GM18511 (cell line): ENCODE results near the gene DUXA.
"Not testable (repeated sequence)": the region's sequence is repeated elsewhere in the genome, so short reads cannot be mapped to it uniquely, and the experiment has no call there.

Source experiments
- ATAC-seq: cut with Tn5 transposase; IDR thresholded peaks from one replicate; pipeline ENCODE4 v1.9.1; 2021; ENCODE audit warnings: mild to moderate bottlenecking, moderate library complexity; ENCODE audit not compliant: unreplicated experiment

DUXA gene

DNA sequence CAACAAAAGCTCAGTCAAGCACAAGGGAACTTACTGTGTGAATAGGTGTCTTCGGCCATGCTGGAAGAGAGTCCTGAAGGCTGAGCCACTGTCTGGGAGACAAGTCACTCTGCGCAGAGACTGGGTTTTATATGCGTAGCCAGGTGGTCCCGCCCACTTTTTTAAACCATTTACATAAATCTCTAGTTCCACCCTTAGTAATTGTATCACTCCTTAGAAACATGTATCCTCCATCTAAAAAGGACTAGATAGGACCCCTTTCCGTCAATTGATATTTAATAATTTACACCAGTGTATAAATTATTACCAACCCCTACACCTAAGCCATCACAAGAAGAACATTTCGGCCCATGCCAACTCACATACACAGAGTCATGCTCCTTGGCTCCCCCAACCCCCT lies at the start of gene DUXA:
Gene DUXA, minus strand, starts transcription at position 101 of the 400 bp plus-strand sequence. Its CDS starts 42 bp downstream, at position 59.
- no peak for ATAC-seq

DNA sequence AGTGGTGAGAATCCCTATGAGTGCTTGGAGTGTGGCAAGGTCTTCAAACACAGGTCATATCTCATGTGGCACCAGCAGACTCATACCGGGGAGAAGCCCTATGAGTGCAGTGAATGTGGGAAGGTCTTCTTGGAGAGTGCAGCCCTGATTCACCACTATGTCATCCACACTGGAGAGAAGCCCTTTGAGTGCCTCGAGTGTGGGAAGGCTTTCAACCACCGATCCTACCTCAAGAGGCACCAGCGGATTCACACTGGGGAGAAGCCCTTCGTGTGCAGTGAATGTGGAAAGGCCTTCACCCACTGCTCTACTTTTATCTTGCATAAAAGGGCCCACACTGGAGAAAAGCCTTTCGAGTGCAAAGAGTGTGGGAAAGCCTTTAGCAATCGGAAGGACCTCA lies 44.8 kb upstream of the DUXA start:
- no peak for ATAC-seq

DNA sequence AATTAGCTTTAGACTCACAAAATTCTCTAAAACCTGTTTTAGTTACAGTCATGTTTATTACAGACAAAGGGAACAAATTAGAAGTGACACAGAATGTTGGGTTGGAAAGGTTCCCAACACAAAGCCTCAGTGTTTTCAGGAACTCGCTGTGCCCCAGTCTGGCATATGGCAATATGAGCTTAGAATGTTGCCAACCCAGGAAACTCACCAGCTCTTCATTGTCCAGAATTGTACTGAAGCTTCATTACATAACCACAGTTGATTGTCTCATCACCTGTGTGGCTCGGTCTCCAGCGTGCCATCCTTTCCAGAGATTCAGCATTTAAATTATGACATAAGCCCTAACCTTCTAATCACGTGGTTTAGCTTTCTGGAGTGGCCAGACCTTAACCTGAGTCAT lies 43.1 kb upstream of the DUXA start:
- ATAC-seq, result no peak

DNA sequence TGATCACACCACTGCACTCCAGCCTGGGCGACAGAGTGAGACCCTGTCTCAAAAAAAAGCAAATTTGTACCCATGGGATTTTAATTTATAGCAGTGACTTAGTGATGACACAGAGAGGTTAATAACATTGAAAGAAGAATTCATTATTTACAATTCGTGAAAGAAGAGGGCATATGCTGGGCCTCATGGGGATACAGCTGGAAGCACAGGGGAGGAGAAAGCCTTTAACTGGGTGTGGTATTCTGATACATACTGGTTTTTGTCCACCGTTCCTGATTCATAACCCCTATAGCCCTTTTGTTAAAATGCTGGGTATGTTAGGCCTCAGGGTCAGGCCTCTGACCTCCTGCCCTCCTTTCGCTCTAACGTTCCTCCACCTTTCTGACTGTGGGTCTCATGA lies 34.9 kb upstream of the DUXA start:
- ATAC-seq, result no peak

DNA sequence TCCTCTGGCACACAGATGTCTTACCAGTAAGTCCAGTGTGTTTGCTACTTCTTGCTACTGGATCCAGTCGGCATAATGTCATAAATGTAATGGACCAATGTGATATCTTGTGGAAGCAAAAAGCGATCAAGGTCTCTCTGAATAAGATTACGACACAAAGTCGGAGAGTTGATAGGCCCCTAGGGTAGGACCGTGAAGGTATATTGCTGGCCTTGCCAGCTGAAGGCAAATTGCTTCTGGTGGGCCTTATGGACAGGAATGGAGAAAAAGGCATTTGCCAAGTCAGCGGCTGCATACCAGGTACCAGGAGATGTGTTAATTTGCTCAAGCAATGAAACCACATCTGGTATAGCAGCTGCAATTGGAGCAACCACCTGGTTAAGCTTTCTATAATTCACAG lies 30.6 kb upstream of the DUXA start:
- not testable (repeated sequence) for ATAC-seq

DNA sequence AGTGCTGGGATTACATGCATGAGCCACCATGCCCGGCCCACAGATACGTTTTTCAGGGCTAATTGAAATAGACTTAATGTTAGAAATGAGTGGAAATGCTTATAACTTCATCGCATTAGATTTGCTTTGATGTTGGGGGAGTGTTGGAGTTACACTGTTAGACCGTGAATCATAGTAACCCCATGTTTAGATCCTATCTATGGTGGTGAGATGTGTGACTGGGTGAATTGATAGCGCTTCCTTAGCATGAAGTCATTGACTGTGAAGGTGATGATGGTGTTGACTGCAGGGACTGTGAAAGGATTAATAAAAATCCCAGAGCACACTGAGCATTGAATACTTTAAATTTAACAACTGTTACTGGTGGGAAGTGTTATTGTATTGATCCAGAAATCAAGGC lies 25.7 kb upstream of the DUXA start:
- ATAC-seq, result no peak

DNA sequence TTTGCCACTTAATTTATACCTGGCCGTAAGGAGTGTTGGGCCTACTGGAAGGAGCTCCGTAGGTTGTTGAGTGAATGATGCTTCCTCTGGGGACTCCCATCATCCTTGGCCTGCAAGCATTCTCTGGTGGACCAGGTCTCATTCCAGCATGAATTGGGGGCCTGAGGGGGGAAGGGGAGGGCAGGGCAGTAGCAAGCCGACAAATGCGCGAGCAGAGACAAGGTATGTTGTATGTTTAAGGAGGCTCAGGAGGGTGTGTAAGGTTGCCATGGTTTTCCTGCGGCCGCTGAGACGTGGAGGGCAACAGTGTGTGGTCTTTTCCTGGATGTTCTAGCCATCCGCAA lies 24.8 kb upstream of the DUXA start:
- peak; percentile 22 for ATAC-seq

DNA sequence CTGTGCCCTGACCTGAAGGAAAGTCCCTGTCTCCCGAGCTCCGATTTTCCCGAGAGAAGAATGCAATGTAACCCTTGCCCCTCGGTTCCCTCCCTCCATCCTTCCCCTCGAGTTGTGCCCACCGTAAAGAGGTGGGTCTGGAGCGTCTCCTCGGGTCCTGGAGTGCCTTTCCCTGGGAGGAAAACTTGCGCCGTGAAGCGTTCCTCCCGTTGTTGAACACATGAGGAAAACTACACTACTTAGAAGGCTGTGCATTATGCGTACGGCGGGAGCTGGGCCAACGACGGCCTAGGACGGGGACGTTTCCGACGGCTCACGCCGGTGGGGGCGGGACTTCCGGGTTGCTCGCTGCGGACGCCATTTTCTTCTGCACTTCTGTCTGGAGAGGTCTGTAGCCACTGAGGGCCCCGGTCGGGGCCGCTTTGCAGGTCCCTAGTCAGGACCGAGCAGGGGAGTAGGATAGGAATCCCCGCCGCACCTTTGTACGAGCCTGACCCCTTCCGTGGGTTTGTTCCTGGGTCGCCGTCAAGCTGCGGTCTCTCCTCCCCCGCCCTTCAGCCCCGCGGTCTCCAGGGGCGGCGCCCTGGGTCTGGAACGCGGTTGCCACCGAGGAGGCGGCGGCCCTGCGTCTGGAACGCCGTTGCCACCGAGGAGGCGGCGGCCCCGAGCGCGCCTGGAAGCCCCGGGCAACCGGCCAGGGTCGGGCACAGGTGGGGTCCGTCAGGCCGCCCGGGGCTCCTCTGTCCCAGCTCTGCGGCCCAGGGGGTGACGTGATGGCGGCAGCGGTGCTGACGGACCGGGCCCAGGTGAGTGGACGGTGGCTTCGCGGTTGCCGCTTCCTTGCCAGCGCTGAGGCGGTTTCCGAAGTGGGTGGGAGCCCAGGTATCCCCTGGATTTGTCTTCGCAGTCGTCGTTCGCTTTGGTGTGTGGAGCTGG lies 24.1 kb upstream of the DUXA start, which contains the start of gene ZNF264:
Gene ZNF264, plus strand, starts transcription at position 360 of the 936 bp plus-strand sequence. Its CDS starts 414 bp downstream, at position 774.
- peak; percentile 96 for ATAC-seq

DNA sequence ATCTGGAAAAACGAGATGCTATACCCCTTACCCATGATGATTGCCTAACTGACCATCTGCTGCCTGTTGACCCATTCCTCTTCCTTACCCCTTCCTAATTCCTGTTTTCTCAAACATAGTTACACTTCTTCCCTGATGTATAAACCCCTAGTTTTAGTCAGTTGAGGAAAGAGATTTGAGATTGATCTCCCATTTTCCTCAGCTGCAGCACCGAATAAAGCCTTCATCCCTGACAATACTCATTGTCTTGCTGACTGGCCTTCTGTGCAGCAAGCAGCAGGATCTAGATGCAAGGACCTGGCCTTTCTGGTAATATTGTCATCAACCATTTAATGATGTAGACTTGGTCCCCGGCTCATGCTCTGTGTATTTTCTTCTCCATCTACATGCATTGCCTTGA lies 23.0 kb upstream of the DUXA start:
- ATAC-seq, result no peak

DNA sequence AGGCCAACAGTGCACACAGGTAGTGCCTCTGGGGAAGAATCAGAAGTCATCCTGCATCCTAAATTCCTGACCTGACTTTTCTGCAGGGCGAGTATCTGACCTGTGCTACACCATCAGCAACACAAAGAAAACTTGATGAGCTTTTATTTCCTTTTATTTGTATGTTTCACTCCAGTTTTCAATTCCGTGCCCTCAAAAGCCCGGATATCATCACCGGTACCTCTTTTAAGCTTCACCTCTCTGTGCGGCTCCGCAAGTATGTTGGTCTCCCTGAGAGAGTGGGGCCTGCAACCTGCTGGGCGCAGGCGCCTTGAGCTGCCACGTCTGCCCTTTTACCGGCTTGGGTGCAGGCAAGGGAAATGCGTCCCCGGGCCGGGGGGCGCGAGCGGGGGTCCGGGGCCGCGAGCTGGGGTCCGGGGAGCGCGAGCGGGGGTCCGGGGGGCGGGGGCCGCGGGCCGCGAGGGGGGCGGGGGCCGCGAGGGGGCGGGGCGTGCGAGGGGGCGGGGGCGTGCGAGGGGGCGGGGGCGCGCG lies 4.3 kb upstream of the DUXA start:
- no peak for ATAC-seq

DNA sequence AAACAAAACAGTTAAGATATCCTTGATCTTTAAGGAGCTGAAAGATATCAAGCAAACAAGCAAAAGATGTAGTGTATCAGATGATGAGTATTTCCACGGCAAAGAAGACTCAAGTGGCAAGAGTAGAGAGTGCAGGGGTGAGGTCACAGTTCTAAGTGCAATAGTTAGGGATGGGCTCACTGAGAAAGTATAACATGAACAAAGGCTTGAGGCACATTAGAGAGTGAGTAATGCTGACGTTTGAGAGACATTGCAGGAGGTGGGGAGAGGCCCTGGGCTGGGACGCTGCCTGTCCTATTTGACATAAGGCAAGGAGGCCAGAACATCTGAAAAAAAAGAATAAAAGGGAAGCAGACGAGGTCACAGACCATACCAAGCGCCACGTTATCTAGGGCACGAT lies 1.4 kb downstream of the DUXA start:
- no peak for ATAC-seq

DNA sequence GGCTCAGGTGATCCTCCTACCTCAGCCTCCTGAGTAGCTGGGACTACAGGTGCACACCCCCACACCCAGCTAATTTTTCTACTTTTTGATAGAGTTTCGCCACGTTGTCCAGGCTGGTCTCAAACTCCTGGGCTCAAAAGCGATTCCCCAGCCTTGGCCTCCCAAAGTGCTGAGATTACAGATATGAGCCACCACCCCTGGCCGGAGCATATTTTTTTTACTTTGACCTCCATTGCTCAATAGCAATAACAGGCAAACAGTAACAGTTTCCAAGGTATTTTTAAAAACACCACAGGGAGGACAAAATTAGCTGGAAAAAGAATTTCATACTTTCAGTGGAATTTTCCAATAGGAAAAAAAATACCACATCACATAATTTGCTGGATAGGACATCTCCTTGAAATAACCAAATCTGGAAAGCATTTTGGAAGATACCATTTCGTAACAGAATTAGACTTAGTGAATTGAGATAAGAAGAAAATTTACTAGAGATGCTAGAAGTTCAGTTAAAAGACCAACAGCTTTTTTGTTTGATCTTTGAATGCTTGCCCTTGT lies 5.2 kb downstream of the DUXA start:
- ATAC-seq, result no peak

DNA sequence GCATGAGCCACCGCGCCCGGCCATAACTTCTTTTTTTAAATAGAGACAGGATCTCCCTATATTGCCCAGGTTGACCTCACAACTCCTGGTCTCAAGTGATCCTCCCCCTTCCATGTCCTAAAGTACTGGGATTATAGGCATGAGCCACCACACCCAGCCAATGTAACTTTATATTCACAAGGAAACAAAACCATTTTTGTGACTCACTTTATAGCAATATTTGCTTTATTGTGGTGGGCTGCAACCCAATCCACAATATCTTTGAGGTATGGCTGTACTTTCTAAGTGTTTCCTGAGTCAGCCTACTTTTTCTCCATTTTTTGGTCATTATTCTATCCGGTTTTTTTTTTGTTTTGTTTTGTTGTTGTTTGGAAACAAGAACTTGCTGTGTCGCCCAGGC lies 14.4 kb downstream of the DUXA start:
- ATAC-seq, result no peak

DNA sequence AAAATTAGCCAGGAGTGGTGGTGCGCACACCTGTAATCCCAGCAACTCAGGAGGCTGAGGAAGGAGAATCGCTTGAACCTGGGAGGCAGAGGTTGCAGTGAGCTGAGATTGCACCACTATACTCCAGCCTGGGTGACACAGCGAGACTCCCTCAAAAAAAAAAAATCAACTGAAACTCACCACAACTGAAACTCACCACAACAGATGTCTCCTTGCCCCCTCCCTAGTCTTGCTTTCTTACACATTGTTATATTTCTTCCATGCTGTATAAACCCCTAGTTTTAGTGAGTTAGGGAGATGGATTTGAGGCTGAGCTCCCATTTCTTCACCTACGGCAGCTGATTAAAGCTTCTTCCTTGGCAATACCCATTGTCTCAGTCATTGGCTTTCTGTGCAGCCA lies 25.6 kb downstream of the DUXA start:
- no peak for ATAC-seq

DNA sequence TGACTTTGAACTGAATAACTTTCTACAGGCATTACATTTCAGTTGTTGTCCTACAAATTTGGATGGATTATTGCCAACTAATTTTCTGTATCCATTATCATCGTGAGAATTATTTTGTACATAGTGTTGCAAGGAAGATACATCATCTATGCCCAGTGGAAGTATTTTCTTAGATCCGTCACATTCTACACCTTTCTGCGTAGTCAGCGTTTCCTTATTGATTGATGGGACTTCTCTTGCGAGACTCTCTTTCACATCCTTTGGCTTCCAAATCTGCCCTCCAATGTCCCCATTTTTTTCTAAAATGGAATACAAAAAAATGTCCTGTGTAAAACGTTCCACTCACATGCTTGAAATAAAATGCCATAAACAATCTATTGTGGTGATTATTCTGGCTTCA lies 31.5 kb downstream of the DUXA start:
- ATAC-seq, result no peak

DNA sequence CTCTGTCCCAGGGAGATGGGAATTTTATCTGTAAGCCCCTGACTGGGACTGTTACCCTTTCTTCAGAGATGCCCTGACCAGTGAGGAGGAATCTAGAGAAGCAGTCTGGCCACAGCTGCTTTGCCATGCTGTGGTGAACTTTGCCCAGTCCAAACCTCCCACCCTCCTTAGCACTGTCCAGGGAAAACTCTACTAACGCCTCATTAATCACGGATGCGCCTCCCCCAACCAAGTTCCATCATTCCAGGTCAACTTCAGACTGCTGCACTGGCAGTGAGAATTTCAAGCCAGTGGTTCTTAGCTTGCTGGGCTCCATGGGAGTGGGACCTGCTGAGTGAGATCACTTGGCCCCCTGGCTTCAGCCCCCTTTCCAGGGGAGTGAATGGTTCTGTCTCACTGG lies 39.9 kb downstream of the DUXA start:
- not testable (repeated sequence) for ATAC-seq

DNA sequence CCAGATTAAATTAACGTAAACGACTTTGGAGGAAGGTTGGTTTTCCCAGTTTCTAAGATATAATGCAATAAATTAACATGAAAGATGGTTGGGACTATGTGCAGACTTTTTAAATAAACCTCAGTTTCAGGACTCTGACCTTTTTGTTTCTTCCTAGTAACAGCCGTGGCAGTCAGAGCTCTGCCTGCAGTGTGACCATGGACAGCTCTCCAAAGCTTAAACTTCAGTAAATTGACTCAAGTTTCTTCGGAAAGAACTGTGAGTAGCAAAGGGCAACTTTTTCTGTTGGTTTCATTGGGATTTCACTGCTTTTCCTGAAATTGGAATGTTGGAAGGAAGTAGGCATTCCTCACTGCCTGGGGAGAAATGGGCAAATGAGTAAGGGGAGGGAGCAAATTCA lies 43.4 kb downstream of the DUXA start:
- no peak for ATAC-seq

DNA sequence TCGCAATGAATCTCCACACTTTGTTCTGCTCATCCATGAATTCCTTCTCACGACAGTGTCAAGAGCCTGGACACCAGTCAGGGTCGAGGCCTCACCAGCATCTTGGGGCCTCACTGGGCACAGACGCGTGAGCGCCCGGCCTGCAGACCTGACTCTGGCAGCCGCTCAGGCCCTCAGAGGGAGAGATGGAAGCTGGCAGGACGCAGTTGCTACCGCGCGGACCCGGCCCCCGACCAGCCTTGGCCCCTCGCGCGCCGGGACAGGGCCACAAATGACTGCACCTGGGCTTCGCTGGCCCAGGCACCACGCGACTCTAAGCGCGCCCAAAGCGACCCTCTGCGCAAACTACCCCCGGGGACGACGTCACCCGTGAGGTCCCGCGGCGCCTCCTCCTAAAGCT lies 48.4 kb downstream of the DUXA start:
- ATAC-seq, result no peak

DNA sequence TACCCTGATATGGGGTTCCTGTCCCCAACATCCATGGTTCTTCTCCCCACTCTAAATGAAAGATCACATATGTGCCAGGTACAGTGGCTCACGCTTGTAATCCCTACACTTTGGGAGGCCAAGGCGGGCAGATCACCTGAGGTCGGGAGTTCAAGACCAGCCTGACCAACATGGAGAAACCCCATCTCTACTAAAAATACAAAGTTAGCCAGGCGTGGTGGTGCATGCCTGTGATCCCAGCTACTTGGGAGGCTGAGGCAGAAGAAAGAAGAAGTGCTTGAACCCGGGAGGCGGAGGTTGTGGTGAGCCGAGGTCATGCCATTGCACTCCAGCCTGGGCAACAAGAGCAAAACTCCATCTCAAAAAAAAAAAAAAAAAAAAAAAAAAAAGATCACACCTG lies 53.8 kb downstream of the DUXA start:
- ATAC-seq, result not testable (repeated sequence)

DNA sequence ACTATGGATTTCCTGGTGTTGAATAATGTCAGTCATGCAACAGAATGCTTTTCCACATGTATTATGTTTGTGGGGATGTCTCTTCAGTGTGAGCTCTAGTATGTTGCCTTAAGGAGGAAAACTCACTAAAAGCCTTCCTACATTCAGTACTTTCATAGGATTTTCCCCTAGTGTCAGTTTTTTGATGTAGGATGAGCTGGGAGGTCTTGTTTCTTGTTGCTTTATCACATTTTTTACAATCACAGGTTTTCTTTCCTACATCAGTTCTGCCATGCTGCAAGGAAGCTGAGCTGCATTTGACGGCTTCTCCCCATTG lies 56.0 kb downstream of the DUXA start:
- no peak for ATAC-seq

DNA sequence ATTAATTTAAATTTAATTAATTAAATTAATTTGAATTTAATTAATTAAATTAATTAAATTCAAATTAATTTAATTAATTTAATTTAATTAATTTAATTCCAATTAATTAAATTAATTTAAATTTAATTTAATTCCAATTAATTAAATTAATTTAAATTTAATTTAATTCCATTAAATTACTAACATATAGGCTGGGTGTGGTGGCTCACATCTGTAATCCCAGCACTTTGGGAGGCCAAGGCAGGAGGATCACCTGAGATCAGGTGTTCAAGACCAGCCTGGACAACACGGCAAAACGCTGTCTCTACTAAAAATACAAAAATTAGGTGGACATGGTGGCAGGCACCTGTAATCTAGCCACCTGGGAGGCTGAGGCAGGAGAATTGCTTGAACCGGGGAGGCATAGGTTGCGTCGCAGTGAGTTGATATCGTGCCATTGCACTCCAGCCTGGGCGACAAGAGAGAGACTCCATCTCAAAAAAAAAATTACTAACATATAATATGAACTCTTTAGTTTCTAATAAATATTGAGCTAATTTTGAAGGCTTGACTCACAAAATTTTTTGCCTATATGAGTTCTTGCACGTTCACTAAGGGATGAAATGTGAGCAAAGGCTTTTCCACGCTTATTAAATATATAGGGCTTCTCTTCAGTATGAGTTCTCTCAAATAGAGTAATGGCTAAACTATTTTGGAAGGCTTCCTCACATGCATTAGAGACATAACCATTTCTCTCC lies 56.5 kb downstream of the DUXA start:
- ATAC-seq, result no peak
